Endothelial cell of umbilical vein (primary cell): ENCODE results near the gene CYP26A1. TPM values are rescaled to one million over a fixed set of nuclear protein-coding genes. Genes with fewer than 3 reads are reported as not detected.

ENCODE experiments used
- Bru-seq: library from RNA; stranded (reverse); fragments of 400-500 nt; gene quantifications from one replicate; lab custom pipeline; 2021; lab: Mats Ljungman, UMichigan
- BruChase-seq, 2 experiments: library from RNA; stranded (reverse); fragments of 400-500 nt; gene quantifications; one replicate each; lab custom pipeline; 2021; lab: Mats Ljungman, UMichigan
- BruUV-seq: library from RNA; stranded (reverse); fragments of 400-500 nt; replicated peaks from 2 replicates; lab custom pipeline; 2021; lab: Mats Ljungman, UMichigan
- CTCF ChIA-PET: fragments of 300-600, 350-600 bp; sonication (Branson Sonifier 250); formaldehyde crosslinking; loops from one replicate; lab custom pipeline; 2021; ENCODE audit warnings: antibody characterized with exemption, inconsistent platforms; lab: Charles Lee
- POLR2A ChIA-PET: fragments of 300-600, 350-600 bp; sonication (Branson Sonifier 250); formaldehyde crosslinking; loops from one replicate; lab custom pipeline; 2021; ENCODE audit warnings: antibody characterized with exemption, inconsistent platforms; lab: Charles Lee
- DNase-seq: peaks from one replicate; pipeline ENCODE4 v3.0.0-alpha.2; 2011; ENCODE audit warnings: low read depth, low spot score
- FAIRE-seq: peaks from 2 replicates; lab custom pipeline; 2011; peaks lifted over from hg19 to GRCh38; lab: Jason Lieb, UNC
- H2AFZ ChIP-seq: 2 replicates; pipeline ENCODE4 v1.6.0; 2012; ENCODE audit warnings: low read depth, low read length, control low read depth, inconsistent platforms
- H3K27ac ChIP-seq: 2 replicates; pipeline ENCODE4 v1.5.1; 2011; ENCODE audit warnings: low read depth, mild to moderate bottlenecking, control low read depth, low read length, moderate library complexity; ENCODE audit not compliant: insufficient read depth
- H3K27me3 ChIP-seq, 2 experiments: 2 replicates each; pipeline versions ENCODE4 v1.6.0 to v1.6.1; 2011; ENCODE audit warnings: low read length in 2 of 2, mixed read lengths in 1 of 2; ENCODE audit not compliant: control insufficient read depth in 2 of 2, insufficient read depth in 2 of 2
- H3K36me3 ChIP-seq, 2 experiments: 2 replicates in 1 of 2; 3 replicates in 1 of 2; pipeline ENCODE4 v1.5.1; 2011; ENCODE audit warnings: low read length in 2 of 2, mild to moderate bottlenecking in 1 of 2, moderate library complexity in 1 of 2; ENCODE audit not compliant: control insufficient read depth in 2 of 2, insufficient read depth in 2 of 2; ENCODE audit errors: extremely low read depth in 1 of 2
- H3K4me1 ChIP-seq: 3 replicates; pipeline ENCODE4 v1.5.1; 2011; ENCODE audit warnings: mild to moderate bottlenecking, low read length; ENCODE audit not compliant: control insufficient read depth, insufficient read depth; ENCODE audit errors: extremely low read depth
- H3K4me2 ChIP-seq: 2 replicates; pipeline ENCODE4 v1.6.1; 2011; ENCODE audit warnings: low read length, control low read depth, mixed read lengths; ENCODE audit not compliant: insufficient read depth
- H3K4me3 ChIP-seq, 3 experiments: fragments of 200-600 bp in 1 of 3; sonication (generic), shearing (Covaris generic) in 1 of 3; replicated peaks in 1 of 3; 2 replicates each; pipeline ENCODE4 v1.5.1; 2011 to 2016; ENCODE audit warnings: control low read depth in 3 of 3, low read length in 3 of 3, mild to moderate bottlenecking in 2 of 3, inconsistent platforms in 1 of 3, low read depth in 1 of 3, moderate library complexity in 1 of 3; ENCODE audit not compliant: insufficient read depth in 1 of 3
- H3K79me2 ChIP-seq: 2 replicates; pipeline ENCODE4 v1.6.0; 2012; ENCODE audit warnings: low read length, inconsistent platforms; ENCODE audit not compliant: control insufficient read depth, insufficient read depth
- H3K9ac ChIP-seq: replicated peaks from 2 replicates; pipeline ENCODE3; 2011; ENCODE audit warnings: low read length, control low read depth; ENCODE audit not compliant: insufficient read depth; ENCODE audit errors: extremely low read depth
- H3K9me1 ChIP-seq: replicated peaks from 3 replicates; pipeline ENCODE4 v1.6.0; 2011; ENCODE audit warnings: mild to moderate bottlenecking, low read length; ENCODE audit not compliant: control insufficient read depth, insufficient read depth; ENCODE audit errors: extremely low read depth
- H3K9me3 ChIP-seq: replicated peaks from 2 replicates; pipeline ENCODE4 v1.5.1; 2012; ENCODE audit warnings: low read length, inconsistent platforms; ENCODE audit not compliant: control insufficient read depth, insufficient read depth
- H4K20me1 ChIP-seq: replicated peaks from 2 replicates; pipeline ENCODE3; 2011; ENCODE audit warnings: mild to moderate bottlenecking, low read length; ENCODE audit not compliant: control insufficient read depth, insufficient read depth; ENCODE audit errors: extremely low read depth
- EZH2 ChIP-seq: IDR thresholded peaks from 2 replicates; pipeline ENCODE4 v1.6.1; 2012; ENCODE audit warnings: borderline replicate concordance, low read depth, mild to moderate bottlenecking, moderate library complexity, low read length, inconsistent platforms; ENCODE audit not compliant: severe bottlenecking
- FOS ChIP-seq: IDR thresholded peaks from 2 replicates; pipeline ENCODE4 v1.6.1; 2011; ENCODE audit warnings: mild to moderate bottlenecking, low read length, moderate library complexity, borderline replicate concordance; ENCODE audit not compliant: insufficient read depth
- GATA2 ChIP-seq: IDR thresholded peaks from 2 replicates; pipeline ENCODE4 v1.7.0; 2011; ENCODE audit warnings: low read depth, mild to moderate bottlenecking, moderate library complexity, mixed read lengths, low read length; ENCODE audit not compliant: insufficient read length, insufficient read depth
- JUN ChIP-seq: IDR thresholded peaks from 2 replicates; pipeline ENCODE4 v1.6.1; 2011; ENCODE audit warnings: borderline replicate concordance, low read depth; ENCODE audit not compliant: insufficient read length, insufficient read depth
- MYC ChIP-seq: IDR thresholded peaks from one replicate; pipeline ENCODE4 v1.6.1; 2011; ENCODE audit warnings: mild to moderate bottlenecking, low read depth, low read length
- POLR2A ChIP-seq: IDR thresholded peaks from 2 replicates; pipeline ENCODE4 v1.6.1; 2012; ENCODE audit warnings: low read depth, mild to moderate bottlenecking, control low read depth, low read length
- POLR2AphosphoS5 ChIP-seq: IDR thresholded peaks from 2 replicates; pipeline ENCODE4 v1.6.1; 2012; ENCODE audit warnings: low read depth, mild to moderate bottlenecking, control low read depth, low read length, moderate library complexity; ENCODE audit not compliant: insufficient read depth
- dilution Hi-C: fragments of 300-500 bp; cut with MboI; formaldehyde crosslinking; loops from one replicate; pipeline ENCODE4 v1.15.0; 2019; ENCODE audit warnings: low sequenced_read_pairs; ENCODE audit not compliant: extremely low pct_ligation_motif_present
- intact Hi-C: fragments of 100-400 bp; cut with micrococcal nuclease; formaldehyde crosslinking; loops from one replicate; pipeline ENCODE4 v1.10.0; 2022
- long read RNA-seq: library from polyadenylated mRNA; stranded (forward); transcript quantifications from one replicate; pipeline ENCODE4 v2.0.0, GENCODE V29; 2021
- polyA minus RNA-seq, 3 experiments: library from RNA; depleted of rRNA, polyadenylated mRNA; stranded (reverse); fragments of >200 nt; gene quantifications; 1 replicate in 1 of 3; 2 replicates in 2 of 3; pipeline ENCODE4 v1.2.3, GENCODE V29; 2011
- polyA plus RNA-seq, 4 experiments: library from polyadenylated mRNA; depleted of rRNA in 3 of 4; stranded (reverse) in 3 of 4; unstranded in 1 of 4; fragments of >200 nt; gene quantifications; 2 replicates each; pipeline versions ENCODE4 v1.2.1 to v1.2.3, GENCODE V29; 2011 to 2012; ENCODE audit warnings: missing spikeins in 1 of 4
- total RNA-seq: library from RNA; stranded (reverse); gene quantifications from 2 replicates; pipeline ENCODE4 v1.2.3, GENCODE V29; 2021
- TF ChIP-seq, protein P1 (sequence below), 2 donors: IDR thresholded peaks; 1 replicate in 1 of 2; 2 replicates in 1 of 2; pipeline ENCODE4 v1.5.1; 2011; ENCODE audit warnings: low read length in 2 of 2, mild to moderate bottlenecking in 2 of 2, moderate library complexity in 2 of 2, control low read depth in 1 of 2, inconsistent platforms in 1 of 2, low read depth in 1 of 2; ENCODE audit not compliant: insufficient read depth in 1 of 2; ENCODE audit errors: extremely low read depth in 1 of 2
- TF ChIP-seq, protein P2 (sequence below): IDR thresholded peaks from 2 replicates; pipeline ENCODE4 v1.6.1; 2011; ENCODE audit not compliant: insufficient read depth, insufficient read length

Gene CYP26A1, protein sequence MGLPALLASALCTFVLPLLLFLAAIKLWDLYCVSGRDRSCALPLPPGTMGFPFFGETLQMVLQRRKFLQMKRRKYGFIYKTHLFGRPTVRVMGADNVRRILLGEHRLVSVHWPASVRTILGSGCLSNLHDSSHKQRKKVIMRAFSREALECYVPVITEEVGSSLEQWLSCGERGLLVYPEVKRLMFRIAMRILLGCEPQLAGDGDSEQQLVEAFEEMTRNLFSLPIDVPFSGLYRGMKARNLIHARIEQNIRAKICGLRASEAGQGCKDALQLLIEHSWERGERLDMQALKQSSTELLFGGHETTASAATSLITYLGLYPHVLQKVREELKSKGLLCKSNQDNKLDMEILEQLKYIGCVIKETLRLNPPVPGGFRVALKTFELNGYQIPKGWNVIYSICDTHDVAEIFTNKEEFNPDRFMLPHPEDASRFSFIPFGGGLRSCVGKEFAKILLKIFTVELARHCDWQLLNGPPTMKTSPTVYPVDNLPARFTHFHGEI
- total RNA-seq (2.1 and 4.4 TPM in 2 replicates), polyA plus RNA-seq (0.95 and 1.4 TPM in 2 replicates), polyA minus RNA-seq (2.2 and 2.9 TPM in 2 replicates), Bru-seq, nascent RNA (percentile 35 among the genes with signal in this experiment), BruChase-seq, experiment 1, labeled RNA remaining after a 6-hour chase (percentile 51 among the genes with signal in this experiment), BruChase-seq, experiment 2, labeled RNA remaining after a 2-hour chase (percentile 42 among the genes with signal in this experiment)
- 0.43 and 0.92 TPM in 2 replicates for polyA plus RNA-seq (2011; cell fraction: cytosol; rRNA removed)
- 12.8 and 15.9 TPM in 2 replicates for polyA plus RNA-seq (2011; cell fraction: nucleus; rRNA removed)
- polyA plus RNA-seq (2012) = 0.29 and 0.78 TPM in 2 replicates
- polyA minus RNA-seq (2011; cell fraction: cytosol; rRNA and poly(A)+ RNA removed) = not detected
- polyA minus RNA-seq (2011; cell fraction: nucleus; rRNA and poly(A)+ RNA removed) = 2.5 and 10.3 TPM in 2 replicates
- long read RNA-seq, partial matches to known transcripts = 0 of 2 reads
- long read RNA-seq, other reads (novel, unspliced or antisense) = 1 of 2 reads

DNA sequence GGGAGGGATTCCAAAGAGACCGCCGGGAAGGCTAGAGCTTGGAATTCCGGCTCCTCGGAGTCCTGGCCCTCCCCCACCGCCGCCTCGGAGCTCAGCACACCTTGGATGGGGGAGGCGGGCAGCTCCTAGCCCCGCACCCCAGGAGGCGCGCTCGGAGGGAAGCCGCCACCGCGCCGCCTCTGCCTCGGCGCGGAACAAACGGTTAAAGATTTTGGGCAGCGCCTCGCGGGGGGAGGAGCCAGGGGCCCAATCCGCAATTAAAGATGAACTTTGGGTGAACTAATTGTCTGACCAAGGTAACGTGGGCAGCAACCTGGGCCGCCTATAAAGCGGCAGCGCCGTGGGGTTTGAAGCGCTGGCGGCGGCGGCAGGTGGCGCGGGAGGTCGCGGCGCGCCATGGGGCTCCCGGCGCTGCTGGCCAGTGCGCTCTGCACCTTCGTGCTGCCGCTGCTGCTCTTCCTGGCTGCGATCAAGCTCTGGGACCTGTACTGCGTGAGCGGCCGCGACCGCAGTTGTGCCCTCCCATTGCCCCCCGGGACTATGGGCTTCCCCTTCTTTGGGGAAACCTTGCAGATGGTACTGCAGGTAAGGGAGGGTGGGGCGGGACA is at the start of gene CYP26A1:
Gene CYP26A1, plus strand, starts transcription at position 355 of the 608 bp plus-strand sequence. Its CDS starts 42 bp downstream, at position 397.
- dilution Hi-C loops = no loop called here
- CTCF ChIA-PET = interaction anchor here (0.9 kb wide), 1 partner anchor 15 kb away, joined by 4 read pairs; no protein-coding TSS in a partner anchor

More for the DNA sequence above, at the start of gene CYP26A1:
- Histone ChIP-seq H3K9me1 (no peaks in the 10 kb centered on the region), H4K20me1 (peaks cover 3% of the 10 kb centered on the region), H3K9me3 (no peaks in the 10 kb centered on the region), H3K9ac (no peak within 1 kb of the TSS), H3K4me1 (peaks cover 29% of the 10 kb centered on the region), H3K79me2 (no peaks in the 10 kb centered on the region), H2AFZ (no peak within 1 kb of the TSS), H3K4me2 (peak within 1 kb of the TSS; percentile 44), H3K27me3 (peaks cover 41 to 58% of the 10 kb centered on the region in 2 experiments), H3K4me3 (peak within 1 kb of the TSS in 1 of 3 experiments; percentile 24), H3K27ac (no peak within 1 kb of the TSS), H3K36me3 (no peaks in the 10 kb centered on the region)
- FAIRE-seq = no peak
- POLR2A ChIA-PET = no interaction called here
- TF ChIP-seq MYC = no peak
- TF ChIP-seq, protein P1, sequence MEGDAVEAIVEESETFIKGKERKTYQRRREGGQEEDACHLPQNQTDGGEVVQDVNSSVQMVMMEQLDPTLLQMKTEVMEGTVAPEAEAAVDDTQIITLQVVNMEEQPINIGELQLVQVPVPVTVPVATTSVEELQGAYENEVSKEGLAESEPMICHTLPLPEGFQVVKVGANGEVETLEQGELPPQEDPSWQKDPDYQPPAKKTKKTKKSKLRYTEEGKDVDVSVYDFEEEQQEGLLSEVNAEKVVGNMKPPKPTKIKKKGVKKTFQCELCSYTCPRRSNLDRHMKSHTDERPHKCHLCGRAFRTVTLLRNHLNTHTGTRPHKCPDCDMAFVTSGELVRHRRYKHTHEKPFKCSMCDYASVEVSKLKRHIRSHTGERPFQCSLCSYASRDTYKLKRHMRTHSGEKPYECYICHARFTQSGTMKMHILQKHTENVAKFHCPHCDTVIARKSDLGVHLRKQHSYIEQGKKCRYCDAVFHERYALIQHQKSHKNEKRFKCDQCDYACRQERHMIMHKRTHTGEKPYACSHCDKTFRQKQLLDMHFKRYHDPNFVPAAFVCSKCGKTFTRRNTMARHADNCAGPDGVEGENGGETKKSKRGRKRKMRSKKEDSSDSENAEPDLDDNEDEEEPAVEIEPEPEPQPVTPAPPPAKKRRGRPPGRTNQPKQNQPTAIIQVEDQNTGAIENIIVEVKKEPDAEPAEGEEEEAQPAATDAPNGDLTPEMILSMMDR (IDR thresholded peaks at IDR 0.05; ENCODE audit: extremely low read depth in 1 of 2, insufficient read depth in 1 of 2, low read depth in 1 of 2, low read length in 2 of 2) = no peak
- no peak for TF ChIP-seq POLR2AphosphoS5
- no peak for TF ChIP-seq EZH2
- TF ChIP-seq GATA2 = no peak
- TF ChIP-seq JUN = no peak
- TF ChIP-seq, protein P2, sequence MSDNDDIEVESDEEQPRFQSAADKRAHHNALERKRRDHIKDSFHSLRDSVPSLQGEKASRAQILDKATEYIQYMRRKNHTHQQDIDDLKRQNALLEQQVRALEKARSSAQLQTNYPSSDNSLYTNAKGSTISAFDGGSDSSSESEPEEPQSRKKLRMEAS = no peak
- no peak for TF ChIP-seq FOS
- TF ChIP-seq POLR2A = no peak
- DNase-seq = no peak
- no TSS peak for BruUV-seq
- intact Hi-C loops = no loop called here
